Stimulated activated CD8-positive, alpha-beta memory T cell treated with anti-CD3 and anti-CD28 coated beads, Interleukin-7, amount 100 ng/mL, for 24 hours (primary cell): ENCODE data around the gene BICC1.

Experiments used
- DNase-seq: peaks from one replicate; pipeline ENCODE4 v3.0.0-alpha.2; 2020; ENCODE audit warnings: low read depth

BICC1 gene

DNA sequence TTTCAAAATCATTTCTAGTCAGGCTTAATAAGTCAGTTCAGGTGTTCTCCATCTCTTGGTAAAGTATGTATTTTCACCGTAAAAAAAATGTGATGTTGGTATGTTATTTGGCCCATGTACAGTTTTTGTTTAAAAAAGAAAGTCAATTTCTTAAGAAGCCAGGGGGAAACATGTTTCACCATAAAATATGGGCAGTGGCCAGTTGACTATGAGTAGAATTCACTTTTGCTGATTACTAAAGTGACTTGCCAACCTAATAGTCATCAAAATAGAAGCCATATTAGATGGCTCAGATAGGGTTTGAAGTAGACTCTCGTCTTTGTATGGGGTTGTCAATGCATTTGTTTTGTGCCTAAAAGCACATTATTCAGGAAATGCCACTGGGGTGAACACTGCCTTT, 266.3 kb downstream of the BICC1 start:
- DNase-seq = no peak

DNA sequence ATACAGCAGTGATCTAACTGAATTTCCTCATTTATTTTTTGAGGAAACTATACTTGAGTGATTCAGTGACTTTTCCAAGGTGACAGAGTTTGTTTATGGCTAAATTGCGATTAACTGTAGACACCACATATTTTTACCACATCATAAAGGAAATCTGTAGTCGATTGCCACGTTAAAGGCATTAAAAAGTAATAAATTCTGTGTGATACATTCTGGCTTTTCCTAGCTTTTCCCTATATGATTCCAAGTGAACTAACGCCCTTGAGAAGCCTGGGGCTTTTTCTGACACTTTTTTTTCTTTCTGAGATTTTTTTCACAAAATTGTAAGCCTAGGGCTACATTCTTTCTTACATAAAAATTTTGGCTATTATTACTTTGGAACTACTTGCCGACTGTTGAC, 266.9 kb downstream of the BICC1 start:
- DNase-seq = no peak

DNA sequence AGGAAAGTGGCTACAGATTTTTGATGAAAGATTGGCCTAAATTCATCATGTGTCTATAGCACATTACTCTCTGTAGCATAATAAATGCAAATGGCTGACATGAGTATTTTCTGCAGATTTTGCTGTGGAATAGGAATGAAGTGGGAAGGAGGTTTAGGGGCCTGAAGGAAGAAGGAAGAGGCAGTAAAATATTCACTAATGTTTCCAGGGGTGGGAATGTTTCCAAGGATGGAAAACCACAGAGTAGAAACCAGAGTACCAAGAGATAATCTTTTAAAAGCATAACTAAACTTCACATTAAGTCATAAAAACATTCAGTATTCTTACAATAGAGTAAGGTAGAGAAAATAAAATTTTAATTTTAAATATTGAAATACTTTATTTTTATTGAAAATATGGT, 267.8 kb downstream of the BICC1 start:
- DNase-seq = no peak

DNA sequence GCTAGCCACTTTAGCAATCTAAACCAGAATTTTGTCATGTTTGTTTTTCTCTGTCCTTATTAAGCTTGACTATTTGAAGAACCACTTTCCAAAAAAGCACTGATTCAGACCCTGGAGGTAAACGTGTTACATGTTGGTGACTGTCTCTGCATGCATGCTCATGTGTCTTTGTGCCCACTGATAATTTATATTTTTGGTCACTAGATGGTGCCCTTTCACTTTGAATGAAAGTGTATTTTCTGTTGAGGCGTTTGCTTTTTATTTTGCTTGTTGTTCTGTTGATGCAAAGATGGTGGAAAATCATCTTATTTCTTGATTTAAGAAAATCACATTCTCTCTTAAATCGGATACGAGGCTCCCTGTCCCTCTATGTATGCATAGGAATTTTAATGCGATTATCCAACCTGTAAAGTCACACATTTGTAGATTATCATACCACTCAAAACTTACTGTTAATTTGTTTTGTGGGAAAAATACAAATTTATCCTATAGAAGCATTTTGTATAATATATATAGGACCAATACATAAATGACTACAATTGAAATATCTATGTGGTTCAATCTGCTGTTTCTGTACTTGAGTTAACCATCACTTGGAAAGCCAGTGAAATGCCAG, 269.3 kb downstream of the BICC1 start:
- DNase-seq = no peak

DNA sequence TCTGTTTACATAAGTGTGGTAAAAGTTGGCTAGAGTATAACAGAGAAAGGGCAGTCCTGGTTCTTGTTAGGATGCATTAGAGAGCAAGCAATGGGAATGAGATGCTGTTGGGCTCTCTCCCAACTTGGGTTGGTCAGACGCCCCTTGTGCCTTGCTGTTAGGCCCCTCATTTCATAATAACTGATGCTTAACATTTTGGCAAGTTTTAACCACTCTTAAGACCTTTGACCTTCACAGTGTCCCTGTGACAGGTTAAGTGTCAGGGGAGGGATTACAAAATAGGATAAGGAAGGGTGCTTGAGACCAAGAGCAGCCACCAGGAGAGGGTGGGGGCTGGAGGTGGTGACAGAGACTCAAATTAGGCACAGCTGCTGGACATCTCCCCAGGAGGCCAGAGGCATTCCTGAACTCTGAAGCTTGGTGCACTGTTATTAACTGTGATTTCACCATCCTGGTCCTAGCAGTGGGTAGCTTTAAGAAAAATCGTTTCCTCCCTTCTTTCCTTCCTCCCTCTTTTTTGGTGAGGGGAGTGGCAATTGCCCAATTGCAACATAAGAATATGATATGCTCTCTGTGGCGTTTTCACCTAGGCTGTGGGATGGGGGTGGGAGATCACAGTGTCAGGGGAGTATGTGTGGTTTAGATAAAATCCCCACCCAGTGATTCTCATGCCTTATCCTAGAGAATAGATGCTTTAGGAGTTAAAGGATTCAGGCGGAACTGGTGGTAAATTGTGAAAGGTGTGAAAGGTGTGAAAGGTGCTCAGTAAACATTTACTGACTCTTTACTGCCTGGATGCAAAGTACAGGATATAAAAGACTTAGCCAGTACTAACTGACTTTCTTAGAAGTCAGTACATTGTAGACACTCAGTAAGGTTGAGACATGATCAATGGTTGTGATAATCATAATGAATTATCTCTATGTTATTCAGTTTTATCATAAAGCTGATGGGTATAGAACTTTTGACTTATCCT, 270.5 kb downstream of the BICC1 start:
- DNase-seq = no peak

DNA sequence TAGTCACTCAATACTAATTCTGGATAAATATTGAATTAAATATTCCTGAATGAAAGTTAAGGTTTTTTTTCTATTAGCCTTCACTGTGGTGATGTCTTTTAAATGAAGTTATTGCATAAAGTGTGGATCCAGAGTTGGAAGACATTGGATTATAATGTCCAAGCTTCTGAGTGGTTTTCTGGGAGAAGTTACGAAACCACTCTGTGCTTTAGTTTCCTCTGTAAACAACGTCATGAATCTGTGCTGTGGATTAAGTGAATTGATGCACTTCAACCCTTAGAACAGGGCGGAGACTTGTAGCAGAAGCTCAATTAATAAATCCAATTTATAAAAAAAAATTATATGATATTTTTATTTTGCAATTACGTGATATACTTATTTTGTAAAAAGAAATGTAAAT, 271.7 kb downstream of the BICC1 start:
- DNase-seq = no peak

DNA sequence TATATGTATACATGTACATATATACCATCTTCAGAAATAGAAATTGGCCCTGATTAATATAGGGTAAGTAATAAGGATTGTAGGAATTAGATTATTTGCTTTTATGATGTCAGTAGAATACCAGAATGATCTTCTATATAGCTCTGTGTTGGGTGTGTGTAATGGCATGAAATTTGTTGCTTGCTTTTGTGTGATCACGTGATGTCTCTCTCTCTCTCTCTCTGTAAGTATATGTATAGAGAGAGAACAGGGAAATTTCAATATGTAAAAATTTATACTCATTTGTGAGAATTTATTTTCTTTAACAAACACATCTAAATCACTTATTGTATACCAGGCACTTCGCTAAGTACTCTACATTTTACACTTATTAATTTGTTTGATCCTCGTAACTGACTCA, 272.7 kb downstream of the BICC1 start:
- DNase-seq = no peak

DNA sequence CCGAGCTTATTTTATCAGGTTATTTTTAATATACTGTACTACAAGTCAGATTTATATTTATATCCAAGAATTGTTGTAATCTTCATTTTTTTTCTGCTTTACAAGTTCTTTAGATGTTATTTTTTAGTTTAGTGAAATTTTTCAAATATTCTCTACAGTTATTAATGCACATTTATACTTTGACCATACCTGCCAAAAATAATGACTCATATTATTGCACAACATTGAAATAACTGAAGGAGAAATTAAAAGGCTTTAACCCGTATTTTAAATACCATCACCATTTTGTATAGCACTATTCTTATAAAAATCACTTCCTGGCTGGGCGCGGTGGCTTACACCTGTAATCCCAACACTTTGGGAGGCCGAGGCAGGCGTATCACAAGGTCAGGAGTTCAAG, 278.5 kb downstream of the BICC1 start:
- DNase-seq = no peak

DNA sequence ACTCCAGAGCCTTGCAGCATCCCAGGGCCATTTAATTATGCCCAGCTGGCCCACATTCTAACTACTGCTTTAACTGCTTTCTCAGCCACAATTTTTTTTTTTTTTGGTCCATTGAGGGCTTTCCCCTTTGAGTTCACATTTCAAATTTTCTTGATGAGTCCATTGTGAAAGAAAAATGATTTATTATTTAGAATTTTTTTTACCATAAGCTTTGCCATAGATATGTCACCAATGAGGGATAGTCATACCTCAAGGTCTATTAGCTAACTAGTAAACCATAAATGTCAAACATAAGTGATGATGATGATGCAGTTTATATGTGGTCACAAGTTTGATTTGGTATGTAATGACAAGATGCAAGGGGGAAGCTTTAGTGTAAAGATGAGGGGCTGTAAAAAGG, 282.9 kb downstream of the BICC1 start:
- DNase-seq = no peak

DNA sequence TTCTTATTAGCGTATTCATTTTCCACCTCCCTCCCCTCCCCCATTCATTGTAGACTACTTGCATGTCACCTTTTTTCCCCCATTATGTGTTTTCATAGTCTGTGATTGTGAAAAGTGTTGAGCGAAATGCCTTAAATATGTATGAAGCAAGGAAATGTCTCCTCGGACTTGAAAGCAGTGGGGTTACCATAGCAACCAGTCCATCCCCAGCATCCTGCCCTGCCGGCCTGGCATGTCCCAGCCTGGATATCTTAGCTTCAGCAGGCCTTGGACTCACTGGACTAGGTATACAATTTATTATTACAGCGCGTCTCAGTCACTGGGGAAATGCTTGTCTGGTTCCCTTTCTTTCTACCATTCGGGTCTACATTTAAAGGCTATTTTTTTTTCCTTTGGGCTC, 283.6 kb downstream of the BICC1 start:
- no peak for DNase-seq

DNA sequence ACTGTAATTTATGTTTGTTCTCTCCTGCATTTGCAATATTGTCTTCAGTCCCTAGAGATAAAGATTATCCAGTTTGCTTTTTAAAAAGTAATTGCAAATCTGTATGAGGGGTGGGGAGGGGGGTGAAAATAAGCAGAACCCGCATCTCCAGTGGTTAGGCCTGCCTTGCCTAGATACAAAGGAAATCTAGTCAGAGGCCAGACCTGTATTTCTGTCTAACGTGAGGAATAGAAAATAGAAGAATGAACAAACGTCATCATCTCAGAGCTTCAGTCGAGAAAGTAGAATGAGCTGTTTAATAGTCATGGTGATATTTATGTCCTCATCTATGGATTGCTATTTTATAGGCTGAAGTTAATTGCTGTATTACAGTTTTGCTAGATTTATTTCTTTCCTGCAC, 284.2 kb downstream of the BICC1 start:
- no peak for DNase-seq

DNA sequence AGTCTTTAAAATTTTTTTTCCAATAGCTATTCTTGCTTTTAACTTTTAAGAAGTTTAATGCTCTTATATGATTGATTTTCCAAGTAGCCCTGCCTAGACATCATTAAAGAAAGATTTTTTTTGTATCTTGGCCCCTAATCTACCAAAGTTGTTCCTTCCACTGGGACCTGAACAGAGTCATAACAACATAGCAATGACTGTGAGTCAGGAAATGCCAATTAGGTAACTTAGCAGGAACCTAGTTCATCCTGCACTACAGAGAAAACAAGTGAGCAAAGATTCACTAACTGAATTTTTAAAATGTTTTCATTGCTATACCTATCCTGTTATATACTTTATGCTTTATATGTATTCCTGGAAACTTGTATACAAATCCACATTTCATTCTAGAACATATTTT, 284.7 kb downstream of the BICC1 start:
- DNase-seq = no peak

DNA sequence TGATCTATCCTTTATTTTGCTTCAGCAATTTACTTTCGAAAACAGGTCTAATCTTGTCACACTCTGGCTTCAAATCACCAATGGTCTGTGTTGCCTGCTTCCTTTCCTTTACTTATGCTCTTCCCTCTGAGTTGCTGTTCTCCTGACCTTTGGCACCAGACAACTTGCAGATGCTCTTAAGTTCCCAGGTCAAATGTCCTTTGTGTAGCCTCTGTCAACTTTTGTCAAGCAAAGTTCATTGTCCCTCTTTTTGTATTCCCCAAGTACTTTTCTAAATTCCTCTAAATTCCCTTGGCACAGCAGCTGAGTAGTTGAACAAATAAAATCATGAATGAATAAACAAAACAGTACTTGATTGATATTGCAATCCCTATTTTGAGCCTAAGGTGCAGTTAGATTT, 289.4 kb downstream of the BICC1 start:
- DNase-seq = no peak

DNA sequence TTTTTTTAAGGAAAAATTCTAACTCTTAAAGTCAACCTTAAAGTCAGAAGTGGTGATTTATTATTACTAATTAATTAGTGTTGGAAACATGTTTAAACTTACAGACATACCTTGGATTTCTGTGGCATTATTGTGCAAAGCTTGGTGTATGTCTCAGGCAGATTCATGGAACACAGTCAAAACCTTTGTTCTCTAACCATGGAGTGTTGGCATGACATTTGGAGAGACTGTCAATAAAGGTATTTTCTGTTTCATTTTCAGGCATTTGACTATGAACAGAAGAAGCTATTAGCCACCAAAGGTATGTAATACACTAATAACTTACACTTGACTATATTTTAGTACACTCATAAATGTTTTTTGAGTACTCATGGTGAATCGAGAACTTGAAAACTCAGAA, 293.7 kb downstream of the BICC1 start:
- DNase-seq = no peak

DNA sequence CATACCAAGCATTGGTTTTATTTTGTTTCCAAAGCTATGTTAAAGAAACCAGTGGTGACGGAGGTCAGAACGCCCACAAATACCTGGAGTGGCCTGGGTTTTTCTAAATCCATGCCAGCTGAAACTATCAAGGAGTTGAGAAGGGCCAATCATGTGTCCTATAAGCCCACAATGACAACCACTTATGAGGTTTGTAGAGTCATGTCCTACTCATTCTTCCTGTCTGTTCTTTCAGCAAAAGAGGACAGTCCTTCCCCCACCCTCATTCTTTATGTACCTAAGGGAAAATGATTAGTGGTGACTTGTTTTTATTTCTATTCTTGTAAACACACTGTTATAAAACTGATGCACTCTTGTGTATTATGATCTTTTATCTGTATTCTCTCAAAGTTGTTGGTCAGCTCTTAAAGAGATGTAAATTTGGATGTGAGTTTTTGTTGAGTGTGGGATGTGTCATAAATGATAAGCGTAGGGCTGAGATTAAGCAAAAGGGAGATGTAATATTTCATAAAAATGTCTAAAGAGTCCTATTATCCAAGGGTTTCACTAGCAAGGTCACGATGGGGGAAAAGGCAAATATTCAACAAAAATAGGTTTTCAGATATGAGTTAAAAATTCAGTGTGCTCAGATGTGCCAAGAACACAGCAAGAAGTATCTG, 294.4 kb downstream of the BICC1 start:
- DNase-seq = no peak

DNA sequence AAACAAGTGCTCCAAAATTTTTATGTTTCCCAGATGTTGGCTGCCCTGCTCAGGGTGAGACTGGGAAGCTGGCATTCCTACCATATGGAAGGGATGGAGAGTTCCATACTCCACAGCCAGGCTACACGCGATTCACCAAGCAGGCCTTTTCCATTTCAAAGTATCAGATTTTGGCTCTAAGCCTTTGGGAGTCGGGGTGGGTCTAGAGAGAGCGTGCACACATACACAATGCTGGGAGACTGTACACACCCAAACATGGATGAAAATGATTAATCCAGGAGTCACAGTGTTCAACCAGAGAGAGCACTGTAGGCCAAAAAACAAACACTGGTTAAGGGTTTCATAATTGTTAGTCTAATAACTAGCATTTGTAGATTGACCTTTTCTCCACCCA, 295.0 kb downstream of the BICC1 start:
- DNase-seq = no peak

DNA sequence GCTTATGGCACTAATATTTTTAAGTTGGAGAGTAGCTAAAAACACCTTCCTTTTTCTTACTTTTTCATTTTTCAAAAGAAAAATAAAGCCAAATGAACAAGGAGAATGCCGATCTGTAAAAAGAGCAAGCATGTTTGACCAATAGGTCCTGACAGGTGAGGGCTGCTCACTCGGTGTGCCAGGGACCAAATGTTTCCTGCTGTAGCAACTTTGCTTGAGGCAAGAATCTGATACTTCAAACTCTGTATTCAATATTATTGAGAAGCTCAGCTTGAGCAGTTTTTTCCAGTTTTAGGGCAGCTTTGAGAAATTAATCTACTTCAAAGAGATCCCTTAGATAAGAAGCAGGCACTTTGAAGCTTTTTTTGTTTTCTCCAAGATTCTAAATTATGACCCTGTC, 298.1 kb downstream of the BICC1 start:
- DNase-seq = no peak

DNA sequence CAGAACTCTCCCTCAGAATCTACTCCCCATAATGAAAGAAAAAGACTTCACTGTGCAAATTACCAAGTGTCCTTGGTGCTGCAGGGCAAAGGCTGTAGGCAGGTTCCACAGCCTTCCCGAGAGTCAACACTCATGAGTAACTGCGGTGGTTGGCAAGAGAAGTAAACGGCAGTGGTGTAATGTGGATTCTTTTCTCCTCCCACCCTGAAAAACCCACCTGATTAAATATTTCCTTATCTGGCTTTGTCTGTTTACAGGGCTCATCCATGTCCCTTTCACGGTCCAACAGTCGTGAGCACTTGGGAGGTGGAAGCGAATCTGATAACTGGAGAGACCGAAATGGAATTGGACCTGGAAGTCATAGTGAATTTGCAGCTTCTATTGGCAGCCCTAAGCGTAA, 300.9 kb downstream of the BICC1 start:
- DNase-seq = no peak

DNA sequence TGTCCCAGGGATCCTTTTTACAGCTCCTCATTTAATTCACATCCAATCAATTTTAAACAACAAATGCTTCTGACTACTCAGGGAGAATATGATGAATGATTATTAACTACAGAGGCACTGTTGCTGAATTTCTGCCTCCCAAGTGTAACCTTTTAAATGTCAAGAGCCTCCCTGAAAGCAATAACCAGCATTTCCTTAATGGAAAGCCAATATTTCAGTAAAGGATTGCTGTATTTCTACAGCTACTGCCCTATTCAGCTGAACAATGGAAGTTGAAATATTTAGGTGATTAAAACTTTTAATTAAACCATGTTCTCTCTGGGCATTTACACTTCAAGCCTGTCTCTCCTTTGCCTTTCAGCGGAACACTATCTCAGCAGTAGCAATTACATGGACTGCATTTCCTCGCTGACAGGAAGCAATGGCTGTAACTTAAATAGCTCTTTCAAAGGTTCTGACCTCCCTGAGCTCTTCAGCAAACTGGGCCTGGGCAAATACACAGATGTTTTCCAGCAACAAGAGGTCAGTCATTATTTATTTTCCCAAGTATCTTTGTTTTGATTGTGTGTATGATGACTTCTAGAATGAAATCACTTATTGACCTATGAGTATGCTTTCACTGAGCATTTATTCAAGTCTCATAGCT, 304.7 kb downstream of the BICC1 start:
- DNase-seq = no peak

DNA sequence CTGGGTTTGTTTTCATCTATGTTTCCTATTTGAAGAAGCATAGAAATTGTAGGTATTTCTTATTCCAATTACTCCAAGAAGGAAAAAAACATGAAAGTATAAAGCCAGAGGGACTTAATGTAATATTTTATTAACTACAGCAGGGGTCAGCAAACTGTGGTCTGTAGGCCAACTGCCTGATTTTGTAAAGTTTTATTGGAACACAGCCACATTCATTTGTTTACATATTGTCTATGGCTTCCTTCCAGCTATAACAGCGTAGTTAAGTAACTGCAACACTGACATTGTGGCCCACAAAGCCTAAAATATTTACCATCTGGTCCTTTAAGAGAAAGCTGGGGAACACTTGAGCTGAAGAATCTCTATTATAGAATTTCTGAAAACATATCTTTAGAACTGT, 306.2 kb downstream of the BICC1 start:
- no peak for DNase-seq

DNA sequence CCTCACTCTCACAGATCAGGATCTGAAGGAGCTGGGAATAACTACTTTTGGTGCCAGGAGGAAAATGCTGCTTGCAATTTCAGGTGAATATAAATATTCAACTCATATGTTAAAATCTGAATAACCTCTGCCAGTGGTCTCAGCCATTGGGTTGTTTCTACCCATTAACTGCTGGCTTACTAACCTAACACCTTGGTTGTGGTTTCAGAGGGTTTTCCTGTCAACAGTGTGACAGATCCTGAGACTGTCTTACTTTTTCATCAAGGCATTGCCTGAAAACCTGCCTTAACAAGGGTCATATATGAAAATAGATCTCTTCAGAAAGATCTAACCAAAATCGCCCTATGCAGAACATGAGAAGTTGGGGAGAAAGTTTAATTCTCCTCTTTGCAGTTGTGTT, 307.7 kb downstream of the BICC1 start:
- no peak for DNase-seq

DNA sequence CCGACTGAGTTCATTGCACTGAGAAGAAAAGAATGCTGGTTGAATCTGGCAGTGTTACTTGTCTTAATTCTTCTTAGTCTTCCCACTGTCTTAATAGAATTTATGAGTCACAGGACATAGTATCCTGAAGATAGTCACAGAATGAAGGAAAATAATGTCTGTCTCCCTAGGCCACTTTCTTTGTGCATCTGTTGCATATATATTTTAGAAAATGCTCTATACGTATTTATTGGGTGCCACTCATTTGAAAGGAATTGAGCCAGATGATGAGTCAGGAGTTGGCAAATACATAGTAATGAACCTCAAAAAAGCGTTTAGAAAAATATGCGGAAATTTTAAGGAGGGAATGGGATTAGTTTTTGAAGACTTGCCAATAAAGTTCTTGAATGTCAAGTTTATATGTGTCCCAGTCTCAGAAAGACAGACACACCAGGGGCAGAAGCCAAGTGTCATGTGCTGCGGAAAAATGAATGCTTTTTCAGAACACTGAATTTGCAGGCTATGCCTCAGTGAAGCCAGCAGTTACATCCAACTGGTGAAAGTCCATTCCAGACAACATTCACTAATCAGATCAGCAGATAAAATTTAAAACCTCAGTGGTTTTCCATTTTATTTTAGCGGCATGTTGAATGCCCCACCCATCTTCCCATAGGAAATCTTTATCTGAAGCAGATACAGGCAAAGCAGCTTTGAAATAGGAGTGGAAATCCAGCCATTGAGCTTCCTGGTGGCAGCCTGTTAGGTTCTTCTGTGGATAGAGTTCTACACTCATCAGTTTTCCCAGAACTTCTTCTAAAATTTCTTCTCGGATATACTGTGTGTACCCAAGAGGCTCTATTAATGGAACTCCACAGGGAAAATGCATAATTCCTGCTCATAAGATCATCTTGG, 308.4 kb downstream of the BICC1 start:
- DNase-seq = no peak
